DOHH2 (cell line): ENCODE data around the gene FAM20A.

Experiments
- H3F3A ChIP-seq: fragments of 200-600 bp; sonication (generic), shearing (Covaris generic); 2 replicates; pipeline ENCODE4 v1.6.0; 2016; ENCODE audit warnings: antibody characterized with exemption, mild to moderate bottlenecking; ENCODE audit not compliant: control insufficient read depth, insufficient read depth
- H3K27ac ChIP-seq: fragments of 200-600 bp; sonication (generic); 2 replicates; pipeline ENCODE4 v1.5.1; 2014; ENCODE audit warnings: low read depth, mild to moderate bottlenecking, low read length, moderate library complexity
- H3K27me3 ChIP-seq: fragments of 200-600 bp; sonication (generic); 2 replicates; pipeline ENCODE4 v1.6.1; 2014; ENCODE audit warnings: mild to moderate bottlenecking, low read length, mixed read lengths; ENCODE audit not compliant: control insufficient read depth
- H3K36me3 ChIP-seq: fragments of 200-600 bp; sonication (generic); 2 replicates; pipeline ENCODE4 v1.6.1; 2014; ENCODE audit warnings: mild to moderate bottlenecking, low read length, moderate library complexity, mixed read lengths; ENCODE audit not compliant: control insufficient read depth
- H3K4me1 ChIP-seq: fragments of 200-600 bp; sonication (generic); 2 replicates; pipeline ENCODE4 v1.6.1; 2014; ENCODE audit warnings: mild to moderate bottlenecking, low read length, mixed read lengths; ENCODE audit not compliant: control insufficient read depth
- H3K4me2 ChIP-seq: fragments of 200-600 bp; sonication (generic); 2 replicates; pipeline ENCODE4 v1.6.0; 2014; ENCODE audit warnings: mild to moderate bottlenecking, low read length, moderate library complexity
- H3K4me3 ChIP-seq: fragments of 200-600 bp; sonication (generic); 2 replicates; pipeline ENCODE4 v1.5.1; 2014; ENCODE audit warnings: mild to moderate bottlenecking, low read length, mixed read lengths
- H3K79me2 ChIP-seq: fragments of 200-600 bp; sonication (generic); 2 replicates; pipeline ENCODE4 v1.6.1; 2014; ENCODE audit warnings: mild to moderate bottlenecking, low read length, mixed read lengths; ENCODE audit not compliant: control insufficient read depth
- H3K9me2 ChIP-seq: fragments of 200-600 bp; sonication (generic); replicated peaks from 2 replicates; pipeline ENCODE4 v1.6.1; 2014; ENCODE audit warnings: mild to moderate bottlenecking, low read length, mixed read lengths; ENCODE audit not compliant: control insufficient read depth
- H3K9me3 ChIP-seq: fragments of 200-600 bp; sonication (generic); 2 replicates; pipeline ENCODE4 v1.6.1; 2014; ENCODE audit warnings: antibody characterized with exemption, low read length, mixed read lengths; ENCODE audit not compliant: control insufficient read depth, insufficient read depth
- H4K20me1 ChIP-seq: fragments of 200-600 bp; sonication (generic); 2 replicates; pipeline ENCODE4 v1.6.0; 2014; ENCODE audit warnings: low read depth, mild to moderate bottlenecking, antibody characterized with exemption, low read length, moderate library complexity; ENCODE audit not compliant: control insufficient read depth, insufficient read depth
- CTCF ChIP-seq: fragments of 200-600 bp; sonication (generic); IDR thresholded peaks from one replicate; pipeline ENCODE4 v1.5.1; 2014; ENCODE audit warnings: antibody characterized with exemption, mild to moderate bottlenecking, low read depth, low read length; ENCODE audit not compliant: poor library complexity, severe bottlenecking
- EZH2phosphoT487 ChIP-seq: fragments of 200-600 bp; sonication (generic); IDR thresholded peaks from 2 replicates; pipeline ENCODE4 v1.6.1; 2017; ENCODE audit warnings: borderline replicate concordance, mild to moderate bottlenecking, antibody characterized with exemption, low read length, moderate library complexity, mixed read lengths

Gene FAM20A

GRCh38 chr17:68512960-68513474 is 88.2 kb downstream of the FAM20A start:
- Histone ChIP-seq H3K4me3 (peak overlapping the region; percentile 88), H3F3A (no peaks in the 10 kb centered on the region), H3K36me3 (peaks cover 56% of the 10 kb centered on the region), H3K9me2 (no peaks in the 10 kb centered on the region), H4K20me1 (peaks cover 20% of the 10 kb centered on the region), H3K9me3 (no peaks in the 10 kb centered on the region), H3K27ac (peak overlapping the region; percentile 74), H3K4me2 (peak overlapping the region; percentile 86), H3K79me2 (peaks cover 56% of the 10 kb centered on the region), H3K4me1 (peaks cover 38% of the 10 kb centered on the region), H3K27me3 (no peaks in the 10 kb centered on the region)
- TF ChIP-seq CTCF (no peak), EZH2phosphoT487 (no peak)

- Histone ChIP-seq H4K20me1 (peaks cover 20% of the 10 kb centered on the region), H3K4me1 (peaks cover 38% of the 10 kb centered on the region), H3K36me3 (peaks cover 49% of the 10 kb centered on the region), H3K27ac (peak within 1 kb of the TSS; percentile 74), H3K9me3 (no peaks in the 10 kb centered on the region), H3K79me2 (peaks cover 51% of the 10 kb centered on the region), H3K4me3 (peak within 1 kb of the TSS; percentile 88), H3K27me3 (no peaks in the 10 kb centered on the region), H3F3A (no peaks in the 10 kb centered on the region), H3K9me2 (no peaks in the 10 kb centered on the region), H3K4me2 (peak within 1 kb of the TSS; percentile 86)
- TF ChIP-seq EZH2phosphoT487 (no peak), CTCF (no peak)
These were observed 88.8 kb downstream of the FAM20A start, which contains the start of gene PRKAR1A for GRCh38 chr17:68512247-68512959. Gene PRKAR1A, plus strand, starts transcription at chr17:68512430. Its CDS starts 2,970 bp downstream, at chr17:68515400.

- Histone ChIP-seq H3K36me3 (peaks cover 43% of the 10 kb centered on the region), H3F3A (no peaks in the 10 kb centered on the region), H3K4me1 (peaks cover 38% of the 10 kb centered on the region), H3K9me2 (no peaks in the 10 kb centered on the region), H3K4me2 (peak overlapping the region; percentile 86), H3K27me3 (no peaks in the 10 kb centered on the region), H3K27ac (peak overlapping the region; percentile 74), H3K79me2 (peaks cover 44% of the 10 kb centered on the region), H3K9me3 (no peaks in the 10 kb centered on the region), H4K20me1 (peaks cover 20% of the 10 kb centered on the region), H3K4me3 (peak overlapping the region; percentile 88)
- TF ChIP-seq CTCF = no peak
- TF ChIP-seq EZH2phosphoT487 = no peak
These were observed 89.4 kb downstream of the FAM20A start for GRCh38 chr17:68511671-68512246.
